IPS-NIHi11 (cell line): ENCODE measurements around the gene STK32C.

Experiments used
- DNase-seq: peaks from one replicate; pipeline ENCODE4 v3.0.0; 2012; ENCODE audit warnings: mixed read lengths, low spot score

The STK32C gene

DNA sequence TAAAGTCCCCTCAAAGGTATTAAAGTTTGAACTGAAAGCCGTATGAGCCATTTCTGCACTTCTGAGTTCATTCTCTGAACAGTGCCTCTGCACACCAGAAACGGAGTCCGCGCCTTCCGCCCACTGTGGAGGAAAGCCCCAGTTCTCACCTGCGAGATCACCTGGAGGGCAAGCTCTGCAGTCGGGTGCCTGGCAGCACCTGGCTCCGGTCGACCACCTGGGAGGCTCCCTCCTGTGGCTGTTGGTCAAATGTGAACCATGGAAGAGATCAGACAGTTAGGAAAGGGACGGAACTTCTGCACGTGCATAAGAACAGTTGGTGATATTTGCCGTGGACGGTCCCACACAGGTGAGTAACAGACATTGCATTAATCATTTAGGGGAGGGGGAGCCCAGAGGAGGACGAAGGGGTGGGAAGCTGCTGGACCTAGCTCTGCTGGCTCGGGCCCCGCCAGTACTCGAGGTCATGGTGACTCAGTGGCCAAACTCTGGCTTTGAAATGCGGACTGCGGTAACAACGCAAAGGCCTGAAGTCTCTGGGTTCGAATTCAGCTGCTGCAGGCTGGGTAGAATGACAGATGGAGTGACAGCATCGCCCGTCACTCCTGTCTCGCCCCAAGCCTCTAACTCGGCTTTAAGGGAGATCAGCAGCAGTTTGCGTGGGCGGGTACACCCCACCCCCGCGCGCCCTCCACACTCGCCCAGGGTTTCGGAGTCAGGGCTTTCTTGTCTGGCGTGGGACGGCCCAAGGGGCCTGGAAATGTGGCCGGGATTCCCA, 122.7 kb downstream of the STK32C start:
- no peak for DNase-seq

- DNase-seq, result no peak
Observed at GRCh38 chr10:132183046-132183445, 124.7 kb downstream of the STK32C start.

- no peak for DNase-seq
Observed at GRCh38 chr10:132182591-132182990, 125.2 kb downstream of the STK32C start.

GRCh38 chr10:132181691-132182425, 125.9 kb downstream of the STK32C start:
- no peak for DNase-seq

DNA sequence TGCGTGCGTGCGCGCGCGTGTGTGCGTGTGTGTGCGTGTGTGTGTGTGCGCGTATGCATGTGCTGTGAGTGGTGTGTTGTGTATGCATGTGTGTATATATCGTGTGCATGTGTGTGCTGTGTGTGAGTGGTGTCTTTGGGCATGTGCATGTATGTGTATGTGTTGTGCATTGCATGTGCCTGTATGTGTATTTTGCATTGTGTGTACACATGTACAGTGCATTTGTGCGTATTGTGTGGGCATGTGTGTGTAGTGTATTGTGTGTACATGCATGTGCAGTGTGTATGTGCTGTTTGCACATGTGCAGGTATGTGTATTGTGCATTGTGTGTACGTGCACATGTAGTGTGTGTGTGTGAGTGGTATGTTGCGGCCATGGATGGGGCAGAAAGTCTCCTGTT, 127.0 kb downstream of the STK32C start:
- no peak for DNase-seq

GRCh38 chr10:132179551-132180392, 128.0 kb downstream of the STK32C start:
- no peak for DNase-seq

DNA sequence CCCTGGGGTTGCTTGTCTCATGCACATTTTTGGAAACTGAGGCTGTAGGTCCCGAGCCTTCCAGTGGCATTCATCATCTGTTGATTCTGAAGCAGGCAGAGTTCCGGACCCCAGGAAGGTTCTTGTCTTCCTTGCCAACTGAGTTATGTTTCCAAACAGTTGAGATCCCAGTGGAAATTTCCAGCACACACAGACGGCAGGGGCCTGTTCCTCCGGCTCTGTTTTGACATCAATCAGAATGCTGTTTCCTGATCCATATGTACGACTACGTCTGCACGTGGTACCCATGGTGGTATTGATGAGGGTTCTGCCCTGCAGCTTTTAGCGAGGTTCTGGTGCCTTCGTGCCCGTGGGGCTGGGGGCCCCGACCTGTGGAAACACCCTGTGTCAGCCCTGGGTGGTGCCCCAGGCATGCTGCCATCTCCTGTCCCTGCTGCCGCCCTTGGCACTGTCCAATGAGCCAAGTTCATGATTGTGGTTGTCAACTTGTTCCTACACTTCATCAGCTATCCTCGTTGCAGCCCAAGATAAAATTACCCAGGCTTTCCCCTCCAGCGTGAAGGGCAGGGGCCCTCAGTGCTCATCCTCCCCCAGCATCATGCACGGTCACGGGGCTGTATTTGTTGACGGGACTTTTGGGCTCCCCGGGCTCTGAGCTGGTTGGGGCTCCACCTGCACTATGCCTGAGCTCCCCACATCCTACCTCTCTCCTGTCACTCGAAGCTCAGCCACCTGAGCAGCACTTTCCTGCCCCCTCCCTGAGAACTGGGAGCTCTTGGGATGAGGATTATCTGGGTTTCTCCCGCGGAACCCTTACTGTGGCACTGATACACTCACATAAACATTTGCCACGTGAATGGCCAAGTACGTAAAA, 128.8 kb downstream of the STK32C start:
- DNase-seq, result no peak

DNA sequence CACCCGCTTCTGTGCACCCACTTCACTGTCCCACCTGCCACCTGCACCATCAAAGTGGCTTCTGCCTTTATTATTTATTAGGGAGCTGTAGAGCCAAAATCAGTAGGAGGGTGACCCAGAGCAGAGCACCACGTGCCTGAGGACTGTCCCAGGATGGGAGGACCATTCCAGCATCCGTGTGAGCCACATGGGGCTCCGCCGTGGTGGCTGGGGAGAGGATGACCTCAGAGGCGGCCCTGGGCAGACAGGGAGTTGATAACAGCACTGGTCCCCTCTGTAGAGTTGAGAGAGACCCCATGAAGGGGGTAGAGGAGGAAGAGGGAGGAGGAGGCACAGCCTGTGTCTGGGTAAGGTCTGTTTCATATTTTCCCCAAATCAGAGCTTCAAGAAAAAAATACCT, 129.7 kb downstream of the STK32C start:
- no peak for DNase-seq

- DNase-seq, result no peak
Observed at GRCh38 chr10:132176623-132177500, 130.9 kb downstream of the STK32C start.

DNA sequence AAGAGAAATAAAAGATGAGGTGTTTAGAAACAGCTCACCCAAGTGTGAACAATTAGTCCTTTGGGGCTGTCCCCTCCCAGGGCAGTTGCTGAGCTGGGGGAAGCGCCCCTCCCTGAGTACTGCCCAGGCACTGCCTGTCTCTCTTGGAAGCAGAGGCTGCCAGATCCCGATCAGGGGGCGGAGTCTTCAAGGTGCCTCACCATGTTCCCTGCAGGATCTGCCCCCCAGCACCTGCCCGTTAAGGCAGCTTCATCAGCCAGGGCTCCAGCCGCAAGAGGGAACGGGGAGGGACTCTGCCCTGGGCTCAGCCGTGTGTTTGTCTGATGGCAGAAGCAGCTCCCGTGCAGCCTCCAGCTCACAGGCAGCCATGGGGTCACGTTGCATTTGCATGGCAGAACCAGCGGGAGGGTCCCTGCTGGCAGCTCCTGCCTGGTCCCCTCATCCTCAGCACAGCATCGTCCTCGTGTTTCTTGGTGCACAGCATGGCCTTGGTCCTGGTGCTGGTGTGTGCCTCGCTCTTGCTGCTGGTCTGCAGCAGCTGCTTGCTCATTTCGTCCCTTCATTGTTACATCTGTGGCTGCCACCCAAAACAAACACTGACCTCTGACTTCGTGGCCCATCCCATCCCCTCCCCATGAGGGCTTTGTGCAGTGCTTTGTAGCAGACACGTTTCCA, 131.7 kb downstream of the STK32C start:
- DNase-seq, result peak; percentile 55

- DNase-seq, result no peak
Observed at GRCh38 chr10:132175408-132175807, 132.3 kb downstream of the STK32C start.

DNA sequence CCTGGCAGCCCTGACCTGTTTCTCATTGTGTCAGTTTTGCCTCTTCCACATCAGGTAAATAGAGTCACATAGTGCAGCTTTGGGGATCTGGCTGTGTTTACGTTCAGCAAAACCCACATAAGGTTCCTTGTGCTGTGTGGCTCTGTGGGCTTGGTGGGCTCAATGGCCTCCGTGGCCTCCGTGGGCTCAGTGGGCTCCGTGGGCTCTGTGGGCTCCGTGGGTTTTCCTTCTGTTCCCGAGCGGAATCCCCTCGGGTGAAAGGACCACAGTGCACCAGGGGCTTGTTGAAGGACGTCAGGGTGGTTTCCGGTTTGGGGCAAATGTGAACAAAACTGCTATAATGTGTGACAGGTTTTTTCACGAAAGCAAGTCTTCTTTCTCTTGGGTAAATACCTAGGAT, 133.5 kb downstream of the STK32C start:
- no peak for DNase-seq

- DNase-seq, result no peak
Observed at GRCh38 chr10:132173185-132173584, 134.6 kb downstream of the STK32C start.

DNA sequence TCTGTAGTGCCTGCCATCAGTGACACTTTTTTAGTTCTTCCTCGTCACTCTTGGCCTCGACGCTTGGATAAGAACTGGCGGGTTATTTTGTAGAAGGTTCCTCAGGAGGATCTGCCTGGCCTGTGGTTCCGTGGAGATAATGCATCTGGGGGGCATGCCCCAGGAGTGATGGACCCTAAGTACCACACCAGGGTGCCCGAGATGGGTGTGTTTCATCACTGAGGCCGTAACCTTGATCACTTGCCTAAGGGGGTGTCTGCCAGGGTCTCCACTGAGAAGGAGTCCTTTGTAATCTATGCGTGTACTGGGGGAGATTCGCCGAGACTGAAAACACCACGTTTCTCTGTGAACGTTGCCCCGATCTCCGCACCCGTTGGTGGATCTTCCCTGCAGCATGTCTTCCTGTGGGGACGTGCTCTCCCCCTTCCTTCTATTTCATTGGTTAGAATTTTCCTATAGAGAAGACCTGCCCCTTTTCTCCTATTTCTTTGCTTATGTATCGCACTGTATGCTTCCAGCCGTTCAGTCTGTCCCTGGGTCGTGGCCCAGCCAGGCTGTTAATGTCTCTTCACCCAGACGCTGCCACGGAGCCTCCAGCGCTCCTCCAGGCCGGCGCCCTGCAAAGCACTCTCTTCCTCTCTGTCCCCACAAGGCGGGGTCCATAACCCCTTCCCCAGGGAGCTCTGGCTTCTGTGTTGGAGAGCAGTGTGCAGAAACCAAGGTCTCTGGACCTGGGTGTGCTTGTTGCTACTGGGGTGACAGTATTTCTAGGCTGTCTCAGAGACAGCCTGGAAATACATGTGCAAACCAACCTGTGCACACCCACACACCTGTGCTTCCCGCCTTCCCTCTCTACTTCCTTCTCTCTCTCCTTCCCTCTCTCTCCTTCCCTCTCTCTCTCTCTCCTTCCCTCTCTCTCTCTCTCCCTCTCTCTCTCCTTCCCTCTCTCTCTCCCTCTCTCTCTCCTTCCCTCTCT, 135.4 kb downstream of the STK32C start:
- DNase-seq, result no peak

GRCh38 chr10:132170561-132171361, 137.0 kb downstream of the STK32C start:
- no peak for DNase-seq

GRCh38 chr10:132169766-132170560, 137.8 kb downstream of the STK32C start:
- peak; percentile 29 for DNase-seq
